HG02970 (cell line): ENCODE results near the gene DCAF11.
"Not testable (repeated sequence)": the region's sequence is repeated elsewhere in the genome, so short reads cannot be mapped to it uniquely, and the experiment has no call there.

Source experiments
- ATAC-seq: cut with Tn5 transposase; IDR thresholded peaks from one replicate; pipeline ENCODE4 v1.9.1; 2021; ENCODE audit warnings: mild to moderate bottlenecking, moderate library complexity, moderate number of reproducible peaks; ENCODE audit not compliant: unreplicated experiment, low FRiP score

Gene DCAF11

GRCh38 chr14:24095271-24096068 is 19.1 kb upstream of the DCAF11 start:
- peak; percentile 52 for ATAC-seq

GRCh38 chr14:24096545-24097181 is 17.9 kb upstream of the DCAF11 start:
- no peak for ATAC-seq

GRCh38 chr14:24098229-24098926 is 16.2 kb upstream of the DCAF11 start:
- no peak for ATAC-seq

GRCh38 chr14:24098927-24099813 is 15.4 kb upstream of the DCAF11 start:
- no peak for ATAC-seq

- no peak for ATAC-seq
These were observed 14.2 kb upstream of the DCAF11 start for GRCh38 chr14:24100197-24100981.

- no peak for ATAC-seq
These were observed 13.5 kb upstream of the DCAF11 start for GRCh38 chr14:24100982-24101494.

- no peak for ATAC-seq
These were observed 12.1 kb upstream of the DCAF11 start for GRCh38 chr14:24102357-24103048.

GRCh38 chr14:24103451-24103850 is 11.1 kb upstream of the DCAF11 start:
- ATAC-seq: no peak

GRCh38 chr14:24105609-24106239 is 8.9 kb upstream of the DCAF11 start:
- ATAC-seq: not testable (repeated sequence)

- ATAC-seq: no peak
These were observed 7.8 kb upstream of the DCAF11 start for GRCh38 chr14:24106672-24107271.

GRCh38 chr14:24108336-24108874 is 6.2 kb upstream of the DCAF11 start:
- ATAC-seq: no peak

GRCh38 chr14:24110060-24110459 is 4.5 kb upstream of the DCAF11 start:
- no peak for ATAC-seq

- ATAC-seq: no peak
These were observed 4.1 kb upstream of the DCAF11 start for GRCh38 chr14:24110523-24110922.

- ATAC-seq: no peak
These were observed 1.2 kb upstream of the DCAF11 start for GRCh38 chr14:24113379-24113800.

GRCh38 chr14:24113801-24114531 is 611 bp upstream of the DCAF11 start:
- peak; percentile 39 for ATAC-seq

GRCh38 chr14:24115422-24116127 is 998 bp downstream of the DCAF11 start:
- no peak for ATAC-seq
